BE2C (cell line): ENCODE results near the gene EEFSEC.

Experiments
- DNase-seq: peaks from one replicate; pipeline ENCODE4 v3.0.0-alpha.2; 2020
- H3K27me3 ChIP-seq: fragments of 250-450 bp; sonication (Bioruptor Pico); 2 replicates; pipeline ENCODE4 v1.5.1; 2020; ENCODE audit warnings: mild to moderate bottlenecking
- H3K36me3 ChIP-seq: fragments of 250-450 bp; sonication (Bioruptor Pico); 2 replicates; pipeline ENCODE4 v1.5.1; 2020; ENCODE audit warnings: mild to moderate bottlenecking
- H3K4me1 ChIP-seq: fragments of 250-450 bp; sonication (Bioruptor Pico); 2 replicates; pipeline ENCODE4 v1.5.1; 2020
- H3K4me3 ChIP-seq: 2 replicates; pipeline ENCODE4 v1.5.1; 2011; ENCODE audit warnings: low read depth, low read length
- H3K9me3 ChIP-seq: fragments of 250-450 bp; sonication (Bioruptor Pico); 2 replicates; pipeline ENCODE4 v1.5.1; 2020
- CTCF ChIP-seq: IDR thresholded peaks from 2 replicates; pipeline ENCODE4 v1.5.1; 2012; ENCODE audit warnings: mild to moderate bottlenecking, low read depth, low read length

The EEFSEC gene

GRCh38 chr3:128337305-128337704 is 184.0 kb downstream of the EEFSEC start:
- no peak overlapping the region for H3K4me3 ChIP-seq
- DNase-seq: no peak
- H3K9me3 ChIP-seq: no peaks in the 10 kb centered on the region
- H3K36me3 ChIP-seq: peaks cover 8% of the 10 kb centered on the region
- TF ChIP-seq CTCF: no peak
- peaks cover 41% of the 10 kb centered on the region for H3K4me1 ChIP-seq
- H3K27me3 ChIP-seq: no peaks in the 10 kb centered on the region

- H3K9me3 ChIP-seq: no peaks in the 10 kb centered on the region
- TF ChIP-seq CTCF: no peak
- H3K36me3 ChIP-seq: peaks cover 10% of the 10 kb centered on the region
- H3K4me1 ChIP-seq: peaks cover 46% of the 10 kb centered on the region
- DNase-seq: no peak
- H3K27me3 ChIP-seq: no peaks in the 10 kb centered on the region
- no peak overlapping the region for H3K4me3 ChIP-seq
These were observed 185.5 kb downstream of the EEFSEC start for GRCh38 chr3:128338536-128339330.

- no peak for DNase-seq
- H3K27me3 ChIP-seq: no peaks in the 10 kb centered on the region
- peaks cover 10% of the 10 kb centered on the region for H3K36me3 ChIP-seq
- TF ChIP-seq CTCF: no peak
- no peak overlapping the region for H3K4me3 ChIP-seq
- no peaks in the 10 kb centered on the region for H3K9me3 ChIP-seq
- peaks cover 54% of the 10 kb centered on the region for H3K4me1 ChIP-seq
These were observed 186.3 kb downstream of the EEFSEC start for GRCh38 chr3:128339491-128340012.

GRCh38 chr3:128340198-128340903 is 187.1 kb downstream of the EEFSEC start:
- H3K36me3 ChIP-seq: peaks cover 10% of the 10 kb centered on the region
- no peak for TF ChIP-seq CTCF

GRCh38 chr3:128340904-128341555 is 187.7 kb downstream of the EEFSEC start:
- no peak for TF ChIP-seq CTCF
- no peak overlapping the region for H3K4me3 ChIP-seq
- no peaks in the 10 kb centered on the region; the same call in 1 of the 2 replicates for H3K9me3 ChIP-seq
- H3K4me1 ChIP-seq: peaks cover 53% of the 10 kb centered on the region
- no peaks in the 10 kb centered on the region for H3K27me3 ChIP-seq
- no peak for DNase-seq
- peaks cover 10% of the 10 kb centered on the region for H3K36me3 ChIP-seq

More at GRCh38 chr3:128340198-128340903, 187.1 kb downstream of the EEFSEC start:
- Histone ChIP-seq H3K4me3 (no peak overlapping the region), H3K9me3 (no peaks in the 10 kb centered on the region), H3K4me1 (peaks cover 51% of the 10 kb centered on the region), H3K27me3 (no peaks in the 10 kb centered on the region)
- no peak for DNase-seq
